ENCODE data around the gene POLD2. TPM values are rescaled to one million over a fixed set of nuclear protein-coding genes. Genes with fewer than 3 reads are reported as not detected.
"Not testable (repeated sequence)": the region's sequence is repeated elsewhere in the genome, so short reads cannot be mapped to it uniquely, and the experiment has no call there.

POLD2 gene
- total RNA-seq, 4 donors from 2014 or later, result 12.9 to 73.3 (median 33.7) TPM

GRCh38 chr7:44128721-44129582 is 5.6 kb upstream of the POLD2 start:
- H3K36me3 ChIP-seq, result no peaks in the 10 kb centered on the region
- H3K4me1 ChIP-seq, result no peaks in the 10 kb centered on the region
- no peak overlapping the region for H3K4me3 ChIP-seq
- no peaks in the 10 kb centered on the region for H3K9me3 ChIP-seq
- no peak for TF ChIP-seq POLR2A (IDR thresholded peaks at IDR 0.05)
- TF ChIP-seq, protein P1, sequence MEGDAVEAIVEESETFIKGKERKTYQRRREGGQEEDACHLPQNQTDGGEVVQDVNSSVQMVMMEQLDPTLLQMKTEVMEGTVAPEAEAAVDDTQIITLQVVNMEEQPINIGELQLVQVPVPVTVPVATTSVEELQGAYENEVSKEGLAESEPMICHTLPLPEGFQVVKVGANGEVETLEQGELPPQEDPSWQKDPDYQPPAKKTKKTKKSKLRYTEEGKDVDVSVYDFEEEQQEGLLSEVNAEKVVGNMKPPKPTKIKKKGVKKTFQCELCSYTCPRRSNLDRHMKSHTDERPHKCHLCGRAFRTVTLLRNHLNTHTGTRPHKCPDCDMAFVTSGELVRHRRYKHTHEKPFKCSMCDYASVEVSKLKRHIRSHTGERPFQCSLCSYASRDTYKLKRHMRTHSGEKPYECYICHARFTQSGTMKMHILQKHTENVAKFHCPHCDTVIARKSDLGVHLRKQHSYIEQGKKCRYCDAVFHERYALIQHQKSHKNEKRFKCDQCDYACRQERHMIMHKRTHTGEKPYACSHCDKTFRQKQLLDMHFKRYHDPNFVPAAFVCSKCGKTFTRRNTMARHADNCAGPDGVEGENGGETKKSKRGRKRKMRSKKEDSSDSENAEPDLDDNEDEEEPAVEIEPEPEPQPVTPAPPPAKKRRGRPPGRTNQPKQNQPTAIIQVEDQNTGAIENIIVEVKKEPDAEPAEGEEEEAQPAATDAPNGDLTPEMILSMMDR (IDR thresholded peaks at IDR 0.05), result no peak
- H3K27me3 ChIP-seq, result no peaks in the 10 kb centered on the region
- intact Hi-C loops (cut with DNase I; ENCODE audit: low total_unique reads), result no loop called here
- H3K27ac ChIP-seq, result no peak overlapping the region
- DNase-seq, result no peak

DNA sequence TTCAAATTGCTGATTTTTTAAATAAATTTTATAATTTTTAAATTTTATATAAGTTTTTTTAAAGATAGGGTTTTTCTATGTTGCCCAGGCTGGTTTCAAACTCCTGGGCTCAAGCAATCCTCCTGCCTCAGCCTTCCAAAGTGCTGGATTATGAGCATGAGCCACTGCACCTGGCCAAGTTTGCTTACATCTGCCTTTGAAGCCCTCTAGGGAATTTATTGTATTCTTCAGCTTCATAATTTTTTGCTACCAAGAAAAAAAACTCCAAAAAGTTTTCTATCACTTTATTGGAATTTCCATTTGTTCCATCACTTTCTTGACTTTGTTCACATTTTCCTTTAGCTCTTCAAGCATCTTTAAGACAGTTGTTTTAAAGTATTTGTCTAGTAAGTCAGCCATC is 3.8 kb upstream of the POLD2 start:
- Histone ChIP-seq H3K4me3 (no peak overlapping the region), H3K9me3 (no peaks in the 10 kb centered on the region), H3K27me3 (no peaks in the 10 kb centered on the region), H3K36me3 (no peaks in the 10 kb centered on the region), H3K27ac (no peak overlapping the region), H3K4me1 (no peaks in the 10 kb centered on the region)
- no peak for DNase-seq
- intact Hi-C loops (cut with DNase I; ENCODE audit: low total_unique reads), result no loop called here
- TF ChIP-seq, protein P1 (IDR thresholded peaks at IDR 0.05), result no peak
- TF ChIP-seq POLR2A (IDR thresholded peaks at IDR 0.05), result no peak

DNA sequence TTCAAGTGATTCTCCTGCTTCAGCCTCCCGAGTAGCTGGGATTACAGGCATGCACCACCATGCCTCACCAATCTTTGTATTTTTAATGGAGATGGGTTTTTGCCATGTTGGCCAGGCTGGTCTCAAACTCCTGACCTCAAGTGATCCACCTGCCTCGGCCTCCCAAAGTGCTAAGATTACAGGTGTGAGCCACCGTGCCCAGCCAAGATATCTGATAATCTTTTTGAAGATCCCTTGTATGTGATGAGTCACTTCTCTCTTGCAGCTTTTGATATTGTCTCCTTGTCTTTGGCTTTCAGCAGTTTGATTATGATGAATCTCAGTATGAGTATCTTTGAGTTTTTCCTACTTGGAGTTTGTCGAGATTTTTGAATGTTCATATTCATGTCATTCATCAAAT is 3.2 kb upstream of the POLD2 start:
- H3K36me3 ChIP-seq; H3K27ac ChIP-seq; H3K27me3 ChIP-seq; DNase-seq; intact Hi-C loops (cut with DNase I; ENCODE audit: low total_unique reads); H3K4me3 ChIP-seq; H3K4me1 ChIP-seq; H3K9me3 ChIP-seq: not testable (repeated sequence)

GRCh38 chr7:44124822-44125202 is 1.5 kb upstream of the POLD2 start:
- Histone ChIP-seq H3K36me3 (no peaks in the 10 kb centered on the region), H3K4me3 (no peak overlapping the region), H3K9me3 (no peaks in the 10 kb centered on the region), H3K4me1 (peaks cover 0 to 3% of the 10 kb centered on the region in 2 donors), H3K27me3 (no peaks in the 10 kb centered on the region), H3K27ac (no peak overlapping the region)
- intact Hi-C loops (cut with DNase I; ENCODE audit: low total_unique reads), result no loop called here
- TF ChIP-seq, protein P1 (IDR thresholded peaks at IDR 0.05), result no peak
- TF ChIP-seq POLR2A (IDR thresholded peaks at IDR 0.05), result no peak
- no peak for DNase-seq

DNA sequence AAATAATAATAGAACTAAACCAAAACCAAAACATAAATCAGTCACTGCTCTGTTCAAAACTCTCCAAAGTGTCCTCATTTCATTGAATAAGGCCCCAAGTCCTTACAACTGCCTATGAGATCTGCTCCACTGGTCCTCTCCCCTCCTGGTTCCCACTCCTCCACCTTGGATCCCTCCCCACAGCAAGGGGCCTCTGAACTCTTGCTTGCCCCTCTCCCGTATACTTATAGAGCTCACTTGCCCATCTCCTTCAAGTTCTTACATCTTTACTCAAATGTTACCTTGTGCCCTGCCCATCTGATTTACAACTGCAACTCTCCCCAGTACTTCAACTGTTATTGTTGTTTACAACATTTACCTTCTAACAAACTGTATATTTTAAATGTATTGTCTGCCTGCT is 819 bp downstream of the POLD2 start:
- peak overlapping the region; percentile 60 to 92 for H3K27ac ChIP-seq
- intact Hi-C loops (cut with DNase I; ENCODE audit: low total_unique reads), result no loop called here
- peaks cover 0 to 3% of the 10 kb centered on the region in 2 donors for H3K4me1 ChIP-seq

More for the DNA sequence above, 819 bp downstream of the POLD2 start:
- TF ChIP-seq POLR2A (IDR thresholded peaks at IDR 0.05), result no peak
- TF ChIP-seq, protein P1 (IDR thresholded peaks at IDR 0.05), result no peak
- peak overlapping the region; percentile 56 to 97 for H3K4me3 ChIP-seq
- H3K27me3 ChIP-seq, result no peaks in the 10 kb centered on the region
- no peaks in the 10 kb centered on the region for H3K9me3 ChIP-seq
- H3K36me3 ChIP-seq, result no peaks in the 10 kb centered on the region
- no peak for DNase-seq
